Measurements from ENCODE around the gene DENND4A.

The DENND4A gene

GRCh38 chr15:65806397-65806796 lies 14.3 kb upstream of the DENND4A start:
- DNase-seq (ENCODE audit: low read depth), result no peak
- no peak overlapping the region for H3K4me3 ChIP-seq (ENCODE audit: low read depth, low read length)
- TF ChIP-seq, protein P1, sequence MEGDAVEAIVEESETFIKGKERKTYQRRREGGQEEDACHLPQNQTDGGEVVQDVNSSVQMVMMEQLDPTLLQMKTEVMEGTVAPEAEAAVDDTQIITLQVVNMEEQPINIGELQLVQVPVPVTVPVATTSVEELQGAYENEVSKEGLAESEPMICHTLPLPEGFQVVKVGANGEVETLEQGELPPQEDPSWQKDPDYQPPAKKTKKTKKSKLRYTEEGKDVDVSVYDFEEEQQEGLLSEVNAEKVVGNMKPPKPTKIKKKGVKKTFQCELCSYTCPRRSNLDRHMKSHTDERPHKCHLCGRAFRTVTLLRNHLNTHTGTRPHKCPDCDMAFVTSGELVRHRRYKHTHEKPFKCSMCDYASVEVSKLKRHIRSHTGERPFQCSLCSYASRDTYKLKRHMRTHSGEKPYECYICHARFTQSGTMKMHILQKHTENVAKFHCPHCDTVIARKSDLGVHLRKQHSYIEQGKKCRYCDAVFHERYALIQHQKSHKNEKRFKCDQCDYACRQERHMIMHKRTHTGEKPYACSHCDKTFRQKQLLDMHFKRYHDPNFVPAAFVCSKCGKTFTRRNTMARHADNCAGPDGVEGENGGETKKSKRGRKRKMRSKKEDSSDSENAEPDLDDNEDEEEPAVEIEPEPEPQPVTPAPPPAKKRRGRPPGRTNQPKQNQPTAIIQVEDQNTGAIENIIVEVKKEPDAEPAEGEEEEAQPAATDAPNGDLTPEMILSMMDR (IDR thresholded peaks at IDR 0.05; ENCODE audit: low read depth, low read length, missing control alignments), result no peak

DNA sequence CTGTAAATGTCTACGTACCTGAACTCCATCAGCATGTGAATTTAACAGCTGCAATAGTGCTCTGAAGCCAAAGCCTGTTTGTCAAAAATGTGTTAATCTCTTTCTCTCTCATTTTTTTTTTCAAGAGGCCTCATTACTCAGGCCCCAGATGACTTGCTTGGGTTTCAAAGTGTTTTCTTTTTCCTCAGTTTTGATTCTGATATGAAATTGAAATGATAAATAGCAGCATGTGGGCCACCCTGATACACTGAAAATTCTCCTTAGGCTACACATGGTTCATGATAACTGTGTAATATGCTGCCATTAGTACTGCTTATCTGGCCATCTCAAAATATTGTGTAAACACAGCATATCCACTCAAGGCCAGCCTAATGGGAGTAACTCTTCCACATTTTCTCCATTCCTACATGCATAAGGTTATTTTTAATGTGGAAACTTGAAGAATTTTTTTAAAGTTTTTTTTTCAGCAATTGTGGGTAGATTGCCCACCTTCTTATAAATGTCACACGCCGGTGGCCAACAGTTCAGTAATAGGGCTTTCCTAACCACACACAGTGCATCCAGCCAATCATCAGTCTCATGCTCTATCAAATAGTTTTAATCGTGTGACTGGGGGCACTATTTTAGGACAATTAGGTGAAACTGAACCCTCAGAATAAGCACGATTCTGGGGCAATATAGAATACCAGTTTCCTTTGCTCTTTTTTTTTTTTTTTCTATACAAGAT lies 13.1 kb upstream of the DENND4A start:
- DNase-seq (ENCODE audit: low read depth), result no peak
- TF ChIP-seq, protein P1 (IDR thresholded peaks at IDR 0.05; ENCODE audit: low read depth, low read length, missing control alignments), result no peak
- H3K4me3 ChIP-seq (ENCODE audit: low read depth, low read length), result no peak overlapping the region

DNA sequence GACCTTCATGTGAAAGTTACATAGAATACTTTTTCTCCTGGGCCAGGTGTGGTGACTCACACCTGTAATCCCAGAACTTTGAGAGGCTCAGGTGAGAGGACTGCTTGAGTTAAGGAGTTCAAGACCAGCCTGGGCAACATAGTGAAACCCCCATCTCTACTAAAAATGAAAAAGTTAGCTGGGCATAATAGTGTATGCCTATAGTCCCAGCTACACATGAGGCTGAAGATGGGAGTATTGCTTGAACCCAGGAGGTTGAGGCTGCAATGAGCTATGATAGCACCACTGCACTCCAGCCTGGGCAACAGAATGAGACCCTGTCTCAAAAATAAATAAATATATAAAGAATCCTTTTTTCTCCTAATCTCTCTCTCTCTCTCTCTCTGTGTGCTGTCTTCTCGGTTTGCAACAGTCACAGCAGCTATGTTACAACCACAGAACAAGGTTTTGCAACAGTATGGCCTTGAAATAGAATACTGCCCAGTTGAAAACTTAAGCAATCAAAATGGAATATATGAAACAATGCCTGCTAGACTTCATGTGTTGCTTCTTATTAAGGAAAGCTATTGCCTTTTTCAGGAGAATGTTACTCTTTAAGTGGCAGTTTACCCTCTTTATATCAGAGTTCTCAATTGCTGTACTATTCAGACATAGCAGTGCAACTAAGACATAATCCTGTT lies 12.3 kb upstream of the DENND4A start:
- TF ChIP-seq, protein P1 (IDR thresholded peaks at IDR 0.05; ENCODE audit: low read depth, low read length, missing control alignments), result no peak
- H3K4me3 ChIP-seq (ENCODE audit: low read depth, low read length), result no peak overlapping the region
- DNase-seq (ENCODE audit: low read depth), result no peak

- TF ChIP-seq, protein P1 (IDR thresholded peaks at IDR 0.05; ENCODE audit: low read depth, low read length, missing control alignments), result no peak
- DNase-seq (ENCODE audit: low read depth), result no peak
- H3K4me3 ChIP-seq (ENCODE audit: low read depth, low read length), result no peak overlapping the region
Measured at GRCh38 chr15:65801229-65801805, 9.2 kb upstream of the DENND4A start.

- H3K4me3 ChIP-seq (ENCODE audit: low read depth, low read length), result no peak overlapping the region
- DNase-seq (ENCODE audit: low read depth), result no peak
- TF ChIP-seq, protein P1 (IDR thresholded peaks at IDR 0.05; ENCODE audit: low read depth, low read length, missing control alignments), result no peak
Measured at GRCh38 chr15:65796610-65797078, 4.6 kb upstream of the DENND4A start.

DNA sequence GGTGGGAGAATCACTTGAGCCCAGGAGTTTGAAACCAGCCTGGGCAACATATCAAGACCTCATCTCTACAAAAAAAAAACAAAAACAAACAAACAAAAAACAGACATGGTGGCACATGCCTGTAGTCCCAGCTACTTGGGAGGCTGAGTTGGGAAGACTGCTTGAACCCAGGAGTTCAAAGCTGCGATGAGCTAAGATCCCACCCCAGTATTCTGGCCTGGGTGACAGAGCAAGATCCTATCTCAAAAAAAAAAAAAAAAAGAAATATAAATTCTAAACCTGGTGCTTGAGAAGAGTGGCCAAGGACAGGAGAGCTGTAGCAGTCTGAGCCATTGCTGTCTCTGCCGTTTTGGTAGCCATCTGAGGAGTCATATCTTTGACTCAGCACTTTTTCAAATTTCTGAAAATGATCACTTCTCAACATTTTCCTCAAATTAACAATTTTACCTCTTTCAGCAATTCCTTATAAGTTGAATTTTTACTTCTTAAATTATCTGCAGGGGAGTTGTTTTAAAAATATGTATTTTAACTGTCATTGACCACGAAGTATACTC lies 3.6 kb upstream of the DENND4A start:
- DNase-seq (ENCODE audit: low read depth), result no peak
- H3K4me3 ChIP-seq (ENCODE audit: low read depth, low read length), result no peak overlapping the region
- TF ChIP-seq, protein P1 (IDR thresholded peaks at IDR 0.05; ENCODE audit: low read depth, low read length, missing control alignments), result no peak
